HG02571 (cell line): Measurements from ENCODE around the gene CABP7.
"Not testable (repeated sequence)": the region's sequence is repeated elsewhere in the genome, so short reads cannot be mapped to it uniquely, and the experiment has no call there.

ENCODE experiments used
- ATAC-seq: cut with Tn5 transposase; IDR thresholded peaks from one replicate; pipeline ENCODE4 v1.9.1; 2021; ENCODE audit warnings: mild to moderate bottlenecking, moderate library complexity; ENCODE audit not compliant: unreplicated experiment

CABP7 gene

GRCh38 chr22:29747832-29748231 lies 28.0 kb downstream of the CABP7 start:
- no peak for ATAC-seq

- no peak for ATAC-seq
Observed at GRCh38 chr22:29748248-29748893, 28.6 kb downstream of the CABP7 start.

GRCh38 chr22:29750029-29750428 lies 30.2 kb downstream of the CABP7 start:
- no peak for ATAC-seq

- ATAC-seq, result no peak
Observed at GRCh38 chr22:29750559-29751538, 31.0 kb downstream of the CABP7 start.

- no peak for ATAC-seq
Observed at GRCh38 chr22:29751669-29752068, 31.9 kb downstream of the CABP7 start.

- no peak for ATAC-seq
Observed at GRCh38 chr22:29753808-29754657, 34.2 kb downstream of the CABP7 start.

GRCh38 chr22:29754658-29755395 lies 35.0 kb downstream of the CABP7 start:
- ATAC-seq, result not testable (repeated sequence)

- ATAC-seq, result no peak
Observed at GRCh38 chr22:29755889-29756288, 36.1 kb downstream of the CABP7 start.

GRCh38 chr22:29756341-29756740 lies 36.5 kb downstream of the CABP7 start:
- no peak for ATAC-seq

GRCh38 chr22:29757096-29757495 lies 37.3 kb downstream of the CABP7 start:
- no peak for ATAC-seq

GRCh38 chr22:29758068-29758622 lies 38.3 kb downstream of the CABP7 start:
- ATAC-seq, result no peak

GRCh38 chr22:29758959-29759358 lies 39.2 kb downstream of the CABP7 start:
- ATAC-seq, result no peak

GRCh38 chr22:29762263-29762662 lies 42.5 kb downstream of the CABP7 start:
- ATAC-seq, result no peak

- peak; percentile 4 for ATAC-seq
Observed at GRCh38 chr22:29765905-29766631, 46.3 kb downstream of the CABP7 start.

GRCh38 chr22:29766632-29767170 lies 46.9 kb downstream of the CABP7 start, which contains the start of gene ZMAT5:
Gene ZMAT5 (minus strand): TSS chr22:29767007. CDS start chr22:29748544, 18,463 bp downstream.
- ATAC-seq, result peak; percentile 86

- ATAC-seq, result peak; percentile 66
Observed at GRCh38 chr22:29767171-29768051, 47.6 kb downstream of the CABP7 start, which contains the start of gene UQCR10. Gene UQCR10 (plus strand): TSS chr22:29767369. CDS start chr22:29767399, 30 bp downstream.

- no peak for ATAC-seq
Observed at GRCh38 chr22:29768052-29768693, 48.4 kb downstream of the CABP7 start.
